Right cardiac atrium (tissue), 5 donors: ENCODE data around the gene ILRUN. TPM values are rescaled to one million over a fixed set of nuclear protein-coding genes. Genes with fewer than 3 reads are reported as not detected.
A peak's percentile ranks its signal among the peaks of the same experiment; 100 is the strongest.
"Not testable (repeated sequence)": the region's sequence is repeated elsewhere in the genome, so short reads cannot be mapped to it uniquely, and the experiment has no call there.

Experiments used
- ATAC-seq, 2 donors: fragments of 200-7000 bp; cut with Tn5 transposase; one replicate each; pipeline versions ENCODE4 v1.8.0 to v1.9.1; 2020; ENCODE audit warnings: moderate library complexity in 2 of 2, mild to moderate bottlenecking in 1 of 2
- DNase-seq, 3 donors: peaks; one replicate each; pipeline ENCODE4 v3.0.0-alpha.2; 2020
- H3K27ac ChIP-seq: one replicate; pipeline ENCODE4 v1.5.1; 2013; ENCODE audit warnings: mild to moderate bottlenecking, low read length, control low read depth, moderate library complexity
- H3K27me3 ChIP-seq: one replicate; pipeline ENCODE4 v1.6.1; 2013; ENCODE audit not compliant: control insufficient read depth, insufficient read depth
- H3K4me1 ChIP-seq: one replicate; pipeline ENCODE4 v1.6.1; 2013; ENCODE audit warnings: low read length; ENCODE audit not compliant: control insufficient read depth, insufficient read depth
- H3K4me3 ChIP-seq: one replicate; pipeline ENCODE4 v1.5.1; 2013; ENCODE audit warnings: low read length, control low read depth
- H3K9me3 ChIP-seq: one replicate; pipeline ENCODE4 v1.6.1; 2013; ENCODE audit warnings: low read length; ENCODE audit not compliant: control insufficient read depth
- WGBS: extraction: QIAGEN DNeasy Blood & Tissue Kit; methylation state at CpG from one replicate; pipeline ENCODE4 v1.1.7; 2013; 5-methylcytosine and 5-hydroxymethylcytosine counted together
- intact Hi-C, 4 donors: fragments of 100-400 bp; cut with DNase I; formaldehyde crosslinking; loops; one replicate each; pipeline versions ENCODE4 v1.11.0 to v1.14.0; 2022 to 2023
- polyA plus RNA-seq: library from polyadenylated mRNA; stranded (reverse); fragments of 200-250 nt; gene quantifications from one replicate; pipeline ENCODE4 v1.2.3, GENCODE V29; 2013
- total RNA-seq, 4 donors: library from RNA; stranded (reverse); fragmentation: NEBNext Ultra II Directional; extraction: Animal tissue kit (Norgen Biotek cat#: 25700); gene quantifications; one replicate each; pipeline ENCODE4 v1.2.1, GENCODE V29; 2021
- donor health status: healthy with polysubstance abuse.
- donor health status: DM: no; HTN: yes; CAD: no.
- donor health status: DM: no; HTN: no; CAD: no.
- donor health status: DM: no; HTN: yes; CAD: no; lungs with severe emphysema.
- donor health status: DM: yes; HTN: yes; CAD: no.

Gene ILRUN
- total and polyA plus RNA-seq, 5 donors, result 116 to 150 (median 120) TPM

- Histone ChIP-seq H3K27me3 (no peaks in the 10 kb centered on the region), H3K9me3 (no peaks in the 10 kb centered on the region), H3K4me3 (no peak overlapping the region), H3K27ac (no peak overlapping the region), H3K4me1 (no peaks in the 10 kb centered on the region)
- WGBS, result 52% methylated on average over 2 of the region's 2 CpGs
- ATAC-seq (no peak), DNase-seq (no peak)
- intact Hi-C loops, result no loop called here
Measured at GRCh38 chr6:34723203-34723602, 26.6 kb upstream of the ILRUN start.

- no peaks in the 10 kb centered on the region for H3K9me3 ChIP-seq
- ATAC-seq, result no peak
- H3K4me3 ChIP-seq, result no peak overlapping the region
- no peak for DNase-seq
- H3K27me3 ChIP-seq, result no peaks in the 10 kb centered on the region
- no peaks in the 10 kb centered on the region for H3K4me1 ChIP-seq
- WGBS, result 82% methylated on average over 8 of the region's 8 CpGs
- no peak overlapping the region for H3K27ac ChIP-seq
- intact Hi-C loops, result no loop called here
Measured at GRCh38 chr6:34722451-34722850, 25.9 kb upstream of the ILRUN start.

GRCh38 chr6:34720160-34720559 is 23.6 kb upstream of the ILRUN start:
- H3K4me3 ChIP-seq, H3K27me3 ChIP-seq, DNase-seq, H3K9me3 ChIP-seq, ATAC-seq, H3K4me1 ChIP-seq, intact Hi-C loops, H3K27ac ChIP-seq: not testable (repeated sequence)
- WGBS, result 38% methylated on average over 6 of the region's 6 CpGs

- H3K4me1 ChIP-seq, intact Hi-C loops, H3K27ac ChIP-seq, H3K4me3 ChIP-seq, DNase-seq, H3K27me3 ChIP-seq, ATAC-seq, H3K9me3 ChIP-seq: not testable (repeated sequence)
- WGBS, result 25% methylated on average over 7 of the region's 9 CpGs
Measured at GRCh38 chr6:34719646-34720045, 23.1 kb upstream of the ILRUN start.

GRCh38 chr6:34718976-34719375 is 22.4 kb upstream of the ILRUN start:
- no peak for ATAC-seq
- H3K4me1 ChIP-seq, result no peaks in the 10 kb centered on the region
- H3K9me3 ChIP-seq, result no peaks in the 10 kb centered on the region
- no peaks in the 10 kb centered on the region for H3K27me3 ChIP-seq
- intact Hi-C loops, result no loop called here
- WGBS, result 67% methylated on average over 4 of the region's 4 CpGs
- no peak overlapping the region for H3K4me3 ChIP-seq
- DNase-seq, result no peak
- no peak overlapping the region for H3K27ac ChIP-seq

- no peaks in the 10 kb centered on the region for H3K27me3 ChIP-seq
- ATAC-seq (no peak), DNase-seq (no peak)
- H3K9me3 ChIP-seq, result no peaks in the 10 kb centered on the region
- no peak overlapping the region for H3K27ac ChIP-seq
- H3K4me3 ChIP-seq, result no peak overlapping the region
- intact Hi-C loops, result no loop called here
- WGBS, result 92% methylated on average over 2 of the region's 2 CpGs
- no peaks in the 10 kb centered on the region for H3K4me1 ChIP-seq
Measured at GRCh38 chr6:34717466-34717865, 20.9 kb upstream of the ILRUN start.

- Histone ChIP-seq H3K9me3 (no peaks in the 10 kb centered on the region), H3K4me1 (no peaks in the 10 kb centered on the region), H3K4me3 (no peak overlapping the region), H3K27me3 (no peaks in the 10 kb centered on the region), H3K27ac (no peak overlapping the region)
- ATAC-seq (no peak), DNase-seq (no peak)
- 87% methylated on average over 4 of the region's 4 CpGs for WGBS
- intact Hi-C loops, result no loop called here
Measured at GRCh38 chr6:34714663-34715062, 18.1 kb upstream of the ILRUN start.

- H3K27me3 ChIP-seq, ATAC-seq, H3K27ac ChIP-seq, H3K9me3 ChIP-seq, H3K4me1 ChIP-seq, intact Hi-C loops, H3K4me3 ChIP-seq, DNase-seq: not testable (repeated sequence)
- WGBS, result 89% methylated on average over 7 of the region's 7 CpGs
Measured at GRCh38 chr6:34712881-34713280, 16.3 kb upstream of the ILRUN start.

GRCh38 chr6:34709386-34709785 is 12.8 kb upstream of the ILRUN start:
- Histone ChIP-seq H3K9me3 (no peaks in the 10 kb centered on the region), H3K27ac (no peak overlapping the region), H3K27me3 (no peaks in the 10 kb centered on the region), H3K4me3 (no peak overlapping the region), H3K4me1 (no peaks in the 10 kb centered on the region)
- intact Hi-C loops, result loop anchor here in 1 of 4 donors (10.0 kb wide), 1 partner anchor 345 kb away; no protein-coding TSS in a partner anchor
- peak; percentile 72 to 94 (median 91) for DNase-seq
- ATAC-seq, result peak; percentile 94 to 96
- WGBS, result 12% methylated on average over 5 of the region's 5 CpGs

GRCh38 chr6:34705241-34705640 is 8.7 kb upstream of the ILRUN start:
- intact Hi-C loops, result loop anchor here in 1 of 4 donors (10.0 kb wide), 1 partner anchor 340 kb away; no protein-coding TSS in a partner anchor
- Histone ChIP-seq H3K4me1 (no peaks in the 10 kb centered on the region), H3K27ac (no peak overlapping the region), H3K9me3 (no peaks in the 10 kb centered on the region), H3K4me3 (no peak overlapping the region), H3K27me3 (no peaks in the 10 kb centered on the region)
- DNase-seq (no peak), ATAC-seq (peak in 1 of 2 donors; percentile 36)
- 37% methylated on average over 3 of the region's 3 CpGs for WGBS

GRCh38 chr6:34701199-34701598 is 4.6 kb upstream of the ILRUN start:
- 83% methylated on average over 9 of the region's 9 CpGs for WGBS
- DNase-seq (no peak), ATAC-seq (no peak)
- intact Hi-C loops, result loop anchor here in 1 of 4 donors (10.0 kb wide), 1 partner anchor 336 kb away; no protein-coding TSS in a partner anchor
- H3K9me3 ChIP-seq, result no peaks in the 10 kb centered on the region
- no peaks in the 10 kb centered on the region for H3K4me1 ChIP-seq
- H3K27me3 ChIP-seq, result no peaks in the 10 kb centered on the region
- no peak overlapping the region for H3K27ac ChIP-seq
- H3K4me3 ChIP-seq, result no peak overlapping the region
